Keratinocyte (primary cell): Measurements from ENCODE around the gene SEMA4A. TPM values are rescaled to one million over a fixed set of nuclear protein-coding genes. Genes with fewer than 3 reads are reported as not detected.

Experiments
- DNase-seq: peaks from one replicate; pipeline ENCODE4 v3.0.0-alpha.2; 2011; ENCODE audit warnings: low read depth, missing footprints, low spot score
- FAIRE-seq: peaks from 2 replicates; lab custom pipeline; 2011; peaks lifted over from hg19 to GRCh38; lab: Jason Lieb, UNC
- H2AFZ ChIP-seq: 2 replicates; pipeline ENCODE4 v1.6.0; 2012; ENCODE audit warnings: low read length, control low read depth, inconsistent platforms; ENCODE audit not compliant: control insufficient read depth
- H3K27ac ChIP-seq: 2 replicates; pipeline ENCODE4 v1.5.1; 2011; ENCODE audit warnings: low read length; ENCODE audit not compliant: control insufficient read depth, insufficient read depth
- H3K27me3 ChIP-seq: 3 replicates; pipeline ENCODE4 v1.6.0; 2011; ENCODE audit warnings: low read length; ENCODE audit not compliant: control insufficient read depth, insufficient read depth; ENCODE audit errors: extremely low read depth
- H3K36me3 ChIP-seq, 2 experiments: 2 replicates in 1 of 2; 3 replicates in 1 of 2; pipeline ENCODE4 v1.5.1; 2011; ENCODE audit warnings: low read length in 2 of 2, mild to moderate bottlenecking in 1 of 2; ENCODE audit not compliant: control insufficient read depth in 2 of 2, insufficient read depth in 2 of 2; ENCODE audit errors: extremely low read depth in 1 of 2
- H3K4me1 ChIP-seq: 3 replicates; pipeline ENCODE4 v1.5.1; 2011; ENCODE audit warnings: low read length; ENCODE audit not compliant: control insufficient read depth, insufficient read depth; ENCODE audit errors: extremely low read depth
- H3K4me2 ChIP-seq: 3 replicates; pipeline ENCODE4 v1.6.0; 2011; ENCODE audit warnings: low read depth, low read length; ENCODE audit not compliant: control insufficient read depth, insufficient read depth; ENCODE audit errors: extremely low read depth
- H3K4me3 ChIP-seq, 3 experiments: fragments of 200-600 bp in 1 of 3; sonication (generic) in 1 of 3; 2 replicates in 2 of 3; 3 replicates in 1 of 3; pipeline ENCODE4 v1.5.1; 2011 to 2016; ENCODE audit warnings: low read length in 3 of 3, mild to moderate bottlenecking in 3 of 3, control low read depth in 2 of 3, inconsistent platforms in 1 of 3, low read depth in 1 of 3, mixed read lengths in 1 of 3, mixed run types in 1 of 3, moderate library complexity in 1 of 3; ENCODE audit not compliant: control insufficient read depth in 2 of 3, insufficient read depth in 2 of 3; ENCODE audit errors: extremely low read depth in 1 of 3
- H3K79me2 ChIP-seq: 2 replicates; pipeline ENCODE4 v1.6.0; 2012; ENCODE audit warnings: low read length; ENCODE audit not compliant: control insufficient read depth, insufficient read depth
- H3K9ac ChIP-seq: 3 replicates; pipeline ENCODE4 v1.6.0; 2011; ENCODE audit warnings: low read length; ENCODE audit not compliant: control insufficient read depth, insufficient read depth; ENCODE audit errors: extremely low read depth
- H3K9me1 ChIP-seq: 3 replicates; pipeline ENCODE4 v1.6.0; 2011; ENCODE audit warnings: low read length; ENCODE audit not compliant: control insufficient read depth, insufficient read depth; ENCODE audit errors: extremely low read depth
- H3K9me3 ChIP-seq: 2 replicates; pipeline ENCODE4 v1.5.1; 2012; ENCODE audit warnings: low read depth, low read length; ENCODE audit not compliant: control insufficient read depth
- H4K20me1 ChIP-seq: 3 replicates; pipeline ENCODE4 v1.6.0; 2011; ENCODE audit warnings: low read length; ENCODE audit not compliant: control insufficient read depth, insufficient read depth; ENCODE audit errors: extremely low read depth
- EZH2 ChIP-seq: IDR thresholded peaks from one replicate; pipeline ENCODE4 v1.6.1; 2012; ENCODE audit warnings: inconsistent platforms, mild to moderate bottlenecking, low read length, moderate library complexity
- dilution Hi-C: fragments of 300-500 bp; cut with MboI; formaldehyde crosslinking; loops from one replicate; pipeline ENCODE4 v1.7.0; 2020; ENCODE audit warnings: low sequenced_read_pairs; ENCODE audit not compliant: extremely low pct_ligation_motif_present
- polyA plus RNA-seq, 5 experiments: library from polyadenylated mRNA; depleted of rRNA in 3 of 5; stranded (reverse) in 3 of 5; stranded (forward) in 1 of 5; unstranded in 1 of 5; fragments of >200 nt; gene quantifications; 1 replicate in 1 of 5; 2 replicates in 3 of 5; 3 replicates in 1 of 5; pipeline versions ENCODE4 v1.2.1 to v1.2.3, GENCODE V29; 2011 to 2012; ENCODE audit warnings: missing spikeins in 2 of 5, low read depth in 1 of 5, low replicate concordance in 1 of 5
- TF ChIP-seq, protein P1 (sequence below), 3 experiments: IDR thresholded peaks in 1 of 3; conservative IDR thresholded peaks in 1 of 3; optimal IDR thresholded peaks in 1 of 3; 2 replicates in 2 of 3; 3 replicates in 1 of 3; pipeline versions ENCODE3 to v1.5.1; 2011; ENCODE audit warnings: low read length in 3 of 3, mild to moderate bottlenecking in 3 of 3, moderate library complexity in 2 of 3, control low read depth in 1 of 3, inconsistent platforms in 1 of 3; ENCODE audit not compliant: insufficient read depth in 2 of 3; ENCODE audit errors: extremely low read depth in 1 of 3

SEMA4A gene
- polyA plus RNA-seq, 1 donor (not counting 4 experiments of a cell fraction or from before 2014, with no cell fraction given) = 7.9 TPM

DNA sequence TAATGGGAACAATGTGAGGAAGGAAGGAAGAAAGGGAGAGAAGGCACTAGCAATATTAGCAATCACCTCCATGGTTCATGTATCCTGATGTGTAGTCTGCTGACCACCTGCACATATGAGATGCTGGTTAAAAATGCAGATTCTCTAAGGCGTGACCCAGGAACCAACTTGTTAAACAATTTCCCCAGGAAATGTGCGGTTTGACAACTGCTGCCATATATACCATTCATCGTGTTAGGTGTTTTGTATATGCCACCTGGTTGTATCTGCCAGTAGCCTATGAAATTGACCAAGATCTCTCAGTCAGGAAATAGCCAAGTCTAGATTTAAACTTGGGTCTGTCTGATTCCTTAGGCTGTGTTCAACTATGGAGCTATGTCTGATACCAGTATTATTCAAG lies 4.1 kb downstream of the SEMA4A start:
- Histone ChIP-seq H4K20me1 (no peaks in the 10 kb centered on the region), H3K4me1 (peaks cover 19% of the 10 kb centered on the region), H3K9me1 (no peaks in the 10 kb centered on the region), H3K4me2 (no peak overlapping the region), H3K27me3 (no peaks in the 10 kb centered on the region), H3K79me2 (no peaks in the 10 kb centered on the region), H3K27ac (no peak overlapping the region), H3K9me3 (no peaks in the 10 kb centered on the region), H2AFZ (no peak overlapping the region), H3K9ac (no peak overlapping the region), H3K36me3 (peaks cover 5 to 6% of the 10 kb centered on the region in 2 experiments), H3K4me3 (no peak overlapping the region)
- TF ChIP-seq, protein P1, sequence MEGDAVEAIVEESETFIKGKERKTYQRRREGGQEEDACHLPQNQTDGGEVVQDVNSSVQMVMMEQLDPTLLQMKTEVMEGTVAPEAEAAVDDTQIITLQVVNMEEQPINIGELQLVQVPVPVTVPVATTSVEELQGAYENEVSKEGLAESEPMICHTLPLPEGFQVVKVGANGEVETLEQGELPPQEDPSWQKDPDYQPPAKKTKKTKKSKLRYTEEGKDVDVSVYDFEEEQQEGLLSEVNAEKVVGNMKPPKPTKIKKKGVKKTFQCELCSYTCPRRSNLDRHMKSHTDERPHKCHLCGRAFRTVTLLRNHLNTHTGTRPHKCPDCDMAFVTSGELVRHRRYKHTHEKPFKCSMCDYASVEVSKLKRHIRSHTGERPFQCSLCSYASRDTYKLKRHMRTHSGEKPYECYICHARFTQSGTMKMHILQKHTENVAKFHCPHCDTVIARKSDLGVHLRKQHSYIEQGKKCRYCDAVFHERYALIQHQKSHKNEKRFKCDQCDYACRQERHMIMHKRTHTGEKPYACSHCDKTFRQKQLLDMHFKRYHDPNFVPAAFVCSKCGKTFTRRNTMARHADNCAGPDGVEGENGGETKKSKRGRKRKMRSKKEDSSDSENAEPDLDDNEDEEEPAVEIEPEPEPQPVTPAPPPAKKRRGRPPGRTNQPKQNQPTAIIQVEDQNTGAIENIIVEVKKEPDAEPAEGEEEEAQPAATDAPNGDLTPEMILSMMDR (optimal IDR thresholded peaks at IDR 0.05 in 1 of 3, IDR thresholded peaks at IDR 0.05 in 1 of 3, conservative IDR thresholded peaks at IDR 0.05 in 1 of 3; ENCODE audit: extremely low read depth in 1 of 3, insufficient read depth in 2 of 3, low read length in 3 of 3) = no peak
- no peak for TF ChIP-seq EZH2
- FAIRE-seq (no peak), DNase-seq (no peak)
- dilution Hi-C loops = no loop called here

GRCh38 chr1:156157966-156158365 lies 4.6 kb downstream of the SEMA4A start:
- H3K4me2 ChIP-seq = no peak overlapping the region
- no peak overlapping the region for H3K4me3 ChIP-seq
- dilution Hi-C loops = no loop called here
- FAIRE-seq (no peak), DNase-seq (no peak)
- no peaks in the 10 kb centered on the region for H3K9me1 ChIP-seq
- no peaks in the 10 kb centered on the region for H3K27me3 ChIP-seq
- no peak for TF ChIP-seq EZH2
- TF ChIP-seq, protein P1 (optimal IDR thresholded peaks at IDR 0.05 in 1 of 3, IDR thresholded peaks at IDR 0.05 in 1 of 3, conservative IDR thresholded peaks at IDR 0.05 in 1 of 3; ENCODE audit: extremely low read depth in 1 of 3, insufficient read depth in 2 of 3, low read length in 3 of 3) = no peak
- no peak overlapping the region for H3K27ac ChIP-seq
- H4K20me1 ChIP-seq = no peaks in the 10 kb centered on the region
- no peaks in the 10 kb centered on the region for H3K79me2 ChIP-seq
- peaks cover 14% of the 10 kb centered on the region for H3K4me1 ChIP-seq
- H3K9me3 ChIP-seq = no peaks in the 10 kb centered on the region
- H3K9ac ChIP-seq = no peak overlapping the region
- peaks cover 5 to 6% of the 10 kb centered on the region in 2 experiments for H3K36me3 ChIP-seq
- no peak overlapping the region for H2AFZ ChIP-seq
